Effector CD4-positive, alpha-beta T cell (primary cell): ENCODE results near the gene KIAA0825.

ENCODE experiments used
- DNase-seq: peaks from one replicate; pipeline ENCODE4 v3.0.0-alpha.2; 2020

Gene KIAA0825

DNA sequence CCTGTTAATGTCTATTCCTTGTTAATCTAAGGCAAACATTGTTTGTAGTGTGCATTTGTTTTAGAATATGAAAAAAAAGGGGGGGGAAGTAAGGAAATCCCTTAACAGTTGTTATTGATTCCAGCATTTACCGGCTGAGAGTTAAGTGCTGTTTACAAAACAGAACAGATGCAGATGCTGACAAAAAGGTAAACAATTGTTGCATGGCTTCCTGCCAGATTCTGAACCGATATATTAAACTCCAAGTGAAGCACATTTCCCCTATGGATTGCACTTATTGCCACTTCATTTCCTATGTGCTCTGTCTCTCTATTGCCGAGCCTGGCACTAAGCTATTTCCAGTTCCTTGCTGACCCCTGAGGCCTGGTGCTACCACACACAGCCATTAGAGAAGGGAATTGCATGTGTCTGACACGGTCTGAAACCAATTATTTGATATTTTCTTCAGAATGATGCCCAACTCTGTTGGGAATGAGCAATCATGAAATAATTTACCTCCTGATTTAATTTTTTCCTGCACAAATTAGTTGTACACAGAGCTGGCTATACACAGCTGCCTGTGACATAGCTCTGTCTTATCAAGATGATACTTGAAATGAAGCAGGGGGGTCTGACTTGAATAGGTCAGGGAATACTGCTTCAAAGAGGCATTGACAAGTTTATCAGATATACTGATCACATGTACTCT is 109.8 kb downstream of the KIAA0825 start:
- no peak for DNase-seq

DNA sequence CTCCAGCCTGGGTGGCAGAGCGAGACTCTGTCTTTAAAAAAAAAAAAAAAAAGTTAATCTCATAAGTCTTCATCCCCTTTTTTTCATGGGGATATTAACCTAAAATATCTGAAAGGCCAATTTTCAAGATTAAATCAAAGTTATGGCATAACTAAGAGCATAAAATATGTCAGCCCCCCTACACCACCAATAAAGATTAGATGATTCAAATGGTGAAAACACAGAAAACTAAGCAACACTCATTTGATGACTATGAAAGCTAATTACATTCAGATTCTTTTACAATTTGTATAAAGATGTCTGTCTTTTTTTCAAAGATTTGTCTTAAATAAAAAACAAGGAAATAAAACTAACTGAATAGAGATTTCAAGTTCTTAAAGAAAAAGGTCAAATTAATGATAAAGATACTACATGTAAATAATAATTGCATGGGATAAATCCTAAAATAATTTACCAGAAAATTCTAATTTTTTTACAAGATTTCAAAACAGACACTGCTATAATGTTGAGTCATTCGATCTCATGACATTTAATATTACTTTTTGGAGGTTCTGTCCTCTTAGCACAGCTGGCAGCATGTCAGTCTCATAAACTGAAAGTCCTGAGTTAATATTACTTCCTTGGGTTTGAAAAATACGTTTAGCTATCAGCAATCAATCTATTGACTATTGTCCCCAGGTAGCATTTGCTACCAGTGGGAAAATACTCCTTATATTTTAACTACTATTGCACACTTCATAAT is 112.9 kb downstream of the KIAA0825 start:
- no peak for DNase-seq

DNA sequence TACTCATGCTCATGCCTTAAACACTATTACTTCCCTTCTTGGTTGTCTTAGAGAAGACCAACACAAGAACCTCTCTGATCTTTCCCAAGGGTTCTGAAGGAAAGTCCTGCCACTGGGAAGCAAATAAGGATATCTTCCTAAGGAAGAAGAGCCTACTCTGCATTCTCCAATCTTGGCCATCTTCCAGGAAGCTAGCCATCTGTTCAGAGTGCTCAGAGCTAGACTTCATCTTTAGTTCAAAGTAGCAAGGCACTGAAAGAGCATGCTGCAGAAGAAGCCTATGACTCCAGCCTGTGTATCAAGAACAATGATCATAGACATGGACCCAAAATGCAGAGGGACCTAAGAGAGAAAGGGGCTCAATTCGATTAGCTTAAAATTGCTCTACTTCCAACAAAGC is 114.7 kb downstream of the KIAA0825 start:
- no peak for DNase-seq

DNA sequence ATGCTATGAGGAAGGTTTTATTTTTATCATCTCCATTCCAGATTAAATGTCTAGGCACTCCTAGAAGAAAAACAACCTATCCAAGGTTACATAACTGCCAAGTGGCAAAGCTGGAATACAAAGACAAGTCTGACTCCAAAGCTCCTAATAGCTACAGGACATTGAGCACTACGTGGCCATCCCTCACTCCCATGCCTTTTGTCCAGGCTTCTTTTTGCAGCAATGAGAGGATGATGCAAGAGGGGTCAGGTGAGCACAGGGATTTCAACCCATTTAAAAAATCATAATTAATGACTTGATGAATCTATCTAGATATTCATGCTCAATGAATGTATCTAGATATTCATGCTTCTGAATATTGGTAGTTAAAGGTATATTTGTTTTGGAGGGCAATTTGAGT is 117.0 kb downstream of the KIAA0825 start:
- DNase-seq, result no peak

DNA sequence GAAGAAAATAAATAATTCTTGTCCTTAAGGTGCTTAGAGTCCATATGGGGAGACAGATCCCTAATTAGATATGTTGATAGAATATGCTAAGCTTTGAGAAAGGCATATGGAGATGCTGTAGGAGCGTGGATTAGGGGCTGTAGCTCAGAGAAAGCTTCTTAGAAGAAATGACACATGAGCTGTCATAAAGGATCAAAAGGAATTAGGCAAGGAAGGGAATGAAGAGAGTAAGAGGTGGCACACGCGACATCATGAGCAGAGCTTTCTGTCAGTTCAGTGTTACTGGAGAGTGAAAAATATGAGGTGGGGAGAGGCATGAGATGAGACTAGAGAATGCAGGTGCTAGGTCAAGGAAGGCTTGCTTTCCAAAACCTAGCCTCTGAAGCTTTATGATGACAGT is 118.6 kb downstream of the KIAA0825 start:
- no peak for DNase-seq

DNA sequence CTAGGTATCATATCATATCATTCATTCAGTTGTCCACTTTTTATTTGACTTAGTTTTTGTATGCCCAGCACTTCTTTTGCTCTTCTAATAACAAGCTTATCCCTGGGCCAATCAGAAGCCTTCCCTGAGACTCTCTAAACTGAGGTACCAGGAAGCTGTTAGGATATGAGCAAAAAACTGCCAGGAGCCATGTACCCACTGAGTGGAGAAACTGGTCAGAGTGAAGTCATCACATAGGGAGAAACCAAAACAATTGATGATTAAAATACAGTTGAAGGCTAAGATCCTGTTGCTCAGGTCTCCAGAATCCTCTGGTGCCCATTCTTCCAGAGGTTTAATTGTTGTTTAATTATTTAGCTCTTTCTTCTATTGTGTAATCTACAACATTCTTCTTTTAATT is 120.2 kb downstream of the KIAA0825 start:
- no peak for DNase-seq

DNA sequence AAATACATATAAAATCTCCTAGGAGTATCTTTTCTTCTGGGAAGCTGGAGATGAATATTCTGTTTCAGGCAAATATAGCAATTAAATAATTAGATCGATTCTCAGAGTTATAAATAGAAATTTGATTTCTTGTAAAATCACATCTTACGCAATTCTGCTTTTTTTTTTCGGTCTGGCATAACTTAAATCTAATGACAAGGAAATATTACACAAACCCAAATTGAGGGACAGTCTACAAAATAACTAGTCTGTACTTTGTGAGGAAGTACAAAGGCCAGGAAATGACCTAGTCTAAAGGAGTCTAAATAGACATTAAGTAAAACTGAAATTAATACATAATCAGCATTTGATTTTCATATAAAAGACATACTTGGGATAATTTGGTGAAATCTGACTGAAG is 133.3 kb downstream of the KIAA0825 start:
- no peak for DNase-seq

- no peak for DNase-seq
Observed at GRCh38 chr5:94481059-94481458, 137.3 kb downstream of the KIAA0825 start.

- no peak for DNase-seq
Observed at GRCh38 chr5:94480486-94480885, 137.9 kb downstream of the KIAA0825 start.

GRCh38 chr5:94473936-94474335 is 144.5 kb downstream of the KIAA0825 start:
- no peak for DNase-seq

- DNase-seq, result no peak
Observed at GRCh38 chr5:94471521-94471920, 146.9 kb downstream of the KIAA0825 start.

DNA sequence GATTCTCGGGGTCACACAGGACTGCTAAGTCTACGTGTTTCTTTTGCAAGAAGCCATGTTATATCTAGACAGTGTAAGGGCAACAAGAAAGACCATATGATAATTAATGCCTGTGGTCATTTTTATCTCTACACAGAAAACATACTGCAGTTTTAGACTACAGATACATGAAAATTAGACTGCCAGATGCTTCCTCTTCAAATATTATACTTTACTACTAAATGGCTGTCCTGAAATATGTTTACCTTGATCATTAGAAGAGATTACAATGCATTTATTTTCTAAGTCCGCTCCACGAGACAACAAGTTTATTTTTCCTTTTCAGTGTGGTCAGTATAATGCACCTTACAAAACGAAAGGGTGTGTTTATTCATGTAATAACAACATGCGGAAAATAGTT is 147.6 kb downstream of the KIAA0825 start:
- no peak for DNase-seq

GRCh38 chr5:94469894-94470329 is 148.5 kb downstream of the KIAA0825 start:
- no peak for DNase-seq

- no peak for DNase-seq
Observed at GRCh38 chr5:94467954-94468930, 150.2 kb downstream of the KIAA0825 start.

- no peak for DNase-seq
Observed at GRCh38 chr5:94467346-94467953, 151.0 kb downstream of the KIAA0825 start.

GRCh38 chr5:94463739-94464138 is 154.7 kb downstream of the KIAA0825 start:
- no peak for DNase-seq

DNA sequence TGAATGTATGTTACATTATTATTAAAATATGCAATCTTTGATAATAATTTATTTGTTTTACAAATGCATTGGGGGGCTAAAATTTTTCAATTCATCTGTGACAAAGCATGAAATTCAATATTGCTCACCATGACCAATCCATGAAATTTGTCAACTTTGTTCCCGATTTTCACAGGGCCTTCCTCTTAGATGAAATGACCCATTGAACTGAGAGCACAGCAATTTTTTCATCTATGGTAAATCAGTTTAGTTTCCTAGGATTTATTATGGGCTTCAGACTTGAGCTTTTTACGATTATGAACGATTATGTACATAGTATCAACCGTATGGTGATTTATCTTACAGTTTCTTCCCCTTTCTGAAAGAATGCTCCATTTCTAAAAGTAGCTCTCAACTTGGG is 157.3 kb downstream of the KIAA0825 start:
- no peak for DNase-seq

DNA sequence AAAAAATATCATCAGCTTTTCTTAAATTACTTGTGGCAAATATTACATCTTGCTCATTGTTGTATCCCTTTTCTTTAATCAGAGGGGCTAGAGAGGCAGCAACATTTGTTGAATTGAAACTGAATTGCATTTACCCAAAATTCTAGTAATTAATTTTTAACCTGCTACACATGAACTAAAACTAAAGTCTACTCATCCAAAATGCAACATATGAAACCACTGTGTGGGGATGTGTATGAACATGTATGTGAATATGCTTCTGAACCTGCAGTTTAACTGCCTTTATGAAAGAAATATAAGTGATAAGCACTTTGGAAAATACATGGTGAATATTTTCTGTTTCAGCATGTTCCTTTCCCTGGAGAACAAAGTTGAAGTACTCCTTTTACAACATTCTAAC is 158.5 kb downstream of the KIAA0825 start:
- no peak for DNase-seq

- DNase-seq, result no peak
Observed at GRCh38 chr5:94457788-94458187, 160.6 kb downstream of the KIAA0825 start.

DNA sequence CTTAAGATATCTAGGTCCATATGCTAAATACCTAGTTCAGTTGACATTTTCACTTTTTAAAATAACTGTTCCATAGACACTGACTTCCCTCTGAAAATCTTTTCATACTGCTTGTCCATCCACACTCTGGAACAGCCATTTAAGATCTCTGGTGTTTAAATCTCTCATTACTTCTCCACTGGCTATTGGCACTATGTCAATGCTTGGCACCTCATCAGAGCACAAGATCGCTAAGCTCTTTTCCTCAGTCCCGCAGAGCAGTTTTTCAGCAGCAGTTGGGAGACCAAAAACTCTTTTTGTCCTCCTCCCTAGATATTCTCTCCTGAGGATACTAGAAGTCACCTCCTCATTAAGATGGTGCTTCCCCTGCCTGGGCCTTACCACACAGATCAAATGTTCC is 172.7 kb downstream of the KIAA0825 start:
- DNase-seq, result no peak

DNA sequence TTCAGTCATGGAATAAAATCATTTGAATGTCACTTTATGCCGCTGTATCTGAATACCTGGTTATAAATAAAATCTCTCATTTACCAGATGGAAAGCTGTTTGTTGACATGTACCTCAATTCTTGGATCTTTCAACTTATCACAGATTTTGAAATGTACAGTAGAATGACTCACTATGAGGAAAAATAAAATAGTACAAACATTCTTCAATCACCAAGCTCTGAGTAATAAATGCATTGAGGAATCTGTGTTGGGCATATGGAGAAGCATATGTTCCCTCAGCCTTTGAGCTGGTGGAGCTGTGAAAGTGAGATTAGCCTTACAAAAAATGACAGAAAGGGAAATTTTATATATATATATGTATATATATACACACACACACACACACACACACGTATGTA is 175.4 kb downstream of the KIAA0825 start:
- no peak for DNase-seq

DNA sequence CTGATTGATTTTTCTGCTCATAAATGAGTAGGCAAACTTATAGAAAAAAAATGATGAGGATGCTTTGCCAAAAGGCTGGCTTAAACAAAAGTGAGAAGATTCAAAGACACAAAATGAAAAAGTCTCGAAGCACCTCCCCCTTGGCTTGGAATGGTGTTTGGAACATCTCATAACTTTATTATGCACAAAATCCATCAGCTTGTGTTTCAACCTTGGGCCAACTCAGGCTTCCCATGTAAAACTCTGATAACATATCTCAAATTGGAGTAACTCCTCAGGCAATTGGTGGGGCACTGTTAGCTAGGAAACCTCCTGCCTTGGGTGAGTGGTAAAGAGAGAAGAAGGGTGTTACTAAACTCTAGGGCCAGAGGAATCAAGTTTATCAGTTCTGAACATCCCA is 176.3 kb downstream of the KIAA0825 start:
- DNase-seq, result no peak

DNA sequence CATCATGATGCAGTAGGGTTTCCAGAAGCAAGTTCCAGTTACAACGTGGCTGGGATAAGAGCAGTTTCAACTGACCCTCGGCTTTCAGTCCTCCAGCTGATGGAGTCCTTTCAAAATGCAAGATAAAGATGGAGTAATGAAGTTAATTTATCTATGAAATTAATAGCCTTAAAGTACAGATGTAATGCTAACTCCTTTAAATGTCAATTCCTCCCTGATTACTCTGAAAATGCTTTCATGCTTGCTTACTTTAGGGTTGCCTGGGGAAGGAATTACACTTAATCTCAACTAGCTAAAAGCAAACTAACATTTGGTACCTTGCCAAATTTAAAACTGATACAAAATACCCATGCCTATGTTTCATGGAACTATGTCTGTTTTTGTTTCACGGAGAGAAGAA is 178.4 kb downstream of the KIAA0825 start:
- DNase-seq, result no peak
